Loucy (cell line): ENCODE measurements around the gene KLF3.

ENCODE experiments used
- CTCF ChIP-seq: fragments of 200-600 bp; sonication (generic); conservative IDR thresholded peaks from 2 replicates; pipeline ENCODE4 v1.5.1; 2014; ENCODE audit warnings: mild to moderate bottlenecking, antibody characterized with exemption, low read length
- EZH2phosphoT487 ChIP-seq: fragments of 200-600 bp; IDR thresholded peaks from 2 replicates; pipeline ENCODE4 v1.6.1; 2018; ENCODE audit warnings: antibody characterized with exemption, mild to moderate bottlenecking, moderate library complexity, borderline replicate concordance

GRCh38 chr4:38687571-38688011 lies 23.6 kb downstream of the KLF3 start:
- TF ChIP-seq CTCF, result no peak
- TF ChIP-seq EZH2phosphoT487, result no peak
